H9 (cell line): ENCODE data around the gene SAA4. TPM values are rescaled to one million over a fixed set of nuclear protein-coding genes. Genes with fewer than 3 reads are reported as not detected.
"Not testable (repeated sequence)": the region's sequence is repeated elsewhere in the genome, so short reads cannot be mapped to it uniquely, and the experiment has no call there.

ENCODE experiments used
- DNase-seq: peaks from one replicate; pipeline ENCODE4 v3.0.0-alpha.2; 2017
- H2AFZ ChIP-seq: one replicate; pipeline ENCODE4 v1.6.1; 2013; ENCODE audit warnings: mild to moderate bottlenecking, low read length, control low read depth, moderate library complexity
- H2AK5ac ChIP-seq: 2 replicates; pipeline ENCODE4 v1.6.1; 2013; ENCODE audit warnings: low read length, control low read depth, mixed read lengths; ENCODE audit not compliant: insufficient read length
- H2BK120ac ChIP-seq: one replicate; pipeline ENCODE4 v1.6.1; 2013; ENCODE audit warnings: low read depth, mild to moderate bottlenecking, low read length, control low read depth, inconsistent platforms; ENCODE audit not compliant: poor library complexity, severe bottlenecking
- H2BK12ac ChIP-seq: 2 replicates; pipeline ENCODE4 v1.6.1; 2013; ENCODE audit warnings: low read length, control low read depth, mixed read lengths, low read depth; ENCODE audit not compliant: insufficient read length
- H2BK15ac ChIP-seq: 2 replicates; pipeline ENCODE4 v1.6.1; 2013; ENCODE audit warnings: low read depth, low read length, control low read depth
- H2BK20ac ChIP-seq: one replicate; pipeline ENCODE4 v1.6.1; 2013; ENCODE audit warnings: low read depth, mild to moderate bottlenecking, low read length, control low read depth, inconsistent platforms; ENCODE audit not compliant: poor library complexity, severe bottlenecking
- H2BK5ac ChIP-seq: 2 replicates; pipeline ENCODE4 v1.6.1; 2013; ENCODE audit warnings: low read length, control low read depth, mixed read lengths; ENCODE audit not compliant: insufficient read length
- H3K14ac ChIP-seq: 2 replicates; pipeline ENCODE4 v1.6.1; 2013; ENCODE audit warnings: low read length, control low read depth; ENCODE audit not compliant: insufficient read depth
- H3K18ac ChIP-seq: 2 replicates; pipeline ENCODE4 v1.6.1; 2013; ENCODE audit warnings: low read depth, mild to moderate bottlenecking, mixed read lengths, low read length, control low read depth; ENCODE audit not compliant: insufficient read length
- H3K23ac ChIP-seq: 2 replicates; pipeline ENCODE4 v1.6.1; 2013; ENCODE audit warnings: low read length, control low read depth, mixed read lengths, low read depth; ENCODE audit not compliant: insufficient read length
- H3K23me2 ChIP-seq: 2 replicates; pipeline ENCODE4 v1.6.1; 2013; ENCODE audit warnings: low read depth, mild to moderate bottlenecking, mixed read lengths, low read length, control low read depth; ENCODE audit not compliant: insufficient read length, poor library complexity, severe bottlenecking
- H3K27ac ChIP-seq: 2 replicates; pipeline ENCODE4 v1.5.1; 2013; ENCODE audit warnings: low read length, control low read depth, mixed read lengths, low read depth; ENCODE audit not compliant: insufficient read length
- H3K27me3 ChIP-seq: 2 replicates; pipeline ENCODE4 v1.6.1; 2013; ENCODE audit warnings: low read length, control low read depth, inconsistent platforms; ENCODE audit not compliant: insufficient read depth
- H3K4ac ChIP-seq: 2 replicates; pipeline ENCODE4 v1.6.1; 2013; ENCODE audit warnings: low read depth, mild to moderate bottlenecking, control low read depth, inconsistent platforms, low read length, moderate library complexity
- H3K4me1 ChIP-seq: 2 replicates; pipeline ENCODE4 v1.6.1; 2013; ENCODE audit warnings: low read length, control low read depth, inconsistent platforms; ENCODE audit not compliant: insufficient read depth
- H3K4me2 ChIP-seq: 2 replicates; pipeline ENCODE4 v1.6.1; 2013; ENCODE audit warnings: low read length, control low read depth, mixed read lengths; ENCODE audit not compliant: insufficient read length, insufficient read depth
- H3K56ac ChIP-seq: 2 replicates; pipeline ENCODE4 v1.6.1; 2013; ENCODE audit warnings: low read depth, mild to moderate bottlenecking, mixed read lengths, low read length, control low read depth; ENCODE audit not compliant: insufficient read length
- H3K79me1 ChIP-seq: 2 replicates; pipeline ENCODE4 v1.6.1; 2013; ENCODE audit warnings: low read depth, mild to moderate bottlenecking, moderate library complexity, low read length, control low read depth, inconsistent platforms; ENCODE audit not compliant: insufficient read depth, poor library complexity, severe bottlenecking
- H3K79me2 ChIP-seq: 2 replicates; pipeline ENCODE4 v1.6.1; 2013; ENCODE audit warnings: low read length, control low read depth, inconsistent platforms; ENCODE audit not compliant: insufficient read depth
- H3K9ac ChIP-seq: 2 replicates; pipeline ENCODE4 v1.6.1; 2013; ENCODE audit warnings: low read length, control low read depth, mixed read lengths; ENCODE audit not compliant: insufficient read length; ENCODE audit errors: extremely low read depth
- H3K9me3 ChIP-seq: one replicate; pipeline ENCODE4 v1.6.1; 2013; ENCODE audit warnings: low read depth, low read length, inconsistent platforms; ENCODE audit not compliant: control insufficient read depth
- H3T11ph ChIP-seq: one replicate; pipeline ENCODE4 v1.6.1; 2013; ENCODE audit warnings: mild to moderate bottlenecking, low read length, control low read depth, inconsistent platforms
- H4K20me1 ChIP-seq: one replicate; pipeline ENCODE4 v1.6.1; 2013; ENCODE audit not compliant: control insufficient read depth, insufficient read length, insufficient read depth
- H4K5ac ChIP-seq: 2 replicates; pipeline ENCODE4 v1.6.1; 2013; ENCODE audit warnings: low read depth, mild to moderate bottlenecking, mixed read lengths, low read length, control low read depth; ENCODE audit not compliant: insufficient read length
- H4K8ac ChIP-seq: replicated peaks from 2 replicates; pipeline ENCODE4 v1.6.1; 2013; ENCODE audit warnings: low read length, control low read depth, mixed read lengths, low read depth; ENCODE audit not compliant: insufficient read length
- H4K91ac ChIP-seq: 2 replicates; pipeline ENCODE4 v1.6.1; 2013; ENCODE audit warnings: low read depth, mild to moderate bottlenecking, moderate library complexity, mixed read lengths, low read length, control low read depth; ENCODE audit not compliant: insufficient read length
- H3K27ac Mint-ChIP-seq, 3 experiments: 2 replicates in 2 of 3; 3 replicates in 1 of 3; pipeline ENCODE4 v1.8.0; 2020 to 2021; ENCODE audit warnings: mixed read lengths in 3 of 3, mild to moderate bottlenecking in 1 of 3, moderate library complexity in 1 of 3
- H3K27me3 Mint-ChIP-seq: 2 replicates; pipeline ENCODE4 v1.8.0; 2021; ENCODE audit warnings: low read depth, mild to moderate bottlenecking, moderate library complexity, mixed read lengths
- H3K36me3 Mint-ChIP-seq, 3 experiments: 2 replicates in 2 of 3; 3 replicates in 1 of 3; pipeline ENCODE4 v1.8.0; 2020 to 2021; ENCODE audit warnings: low read depth in 3 of 3, mixed read lengths in 3 of 3; ENCODE audit not compliant: insufficient read depth in 1 of 3
- H3K4me1 Mint-ChIP-seq, 2 experiments: 2 replicates each; pipeline ENCODE4 v1.8.0; 2020; ENCODE audit warnings: mixed read lengths in 2 of 2
- H3K4me3 Mint-ChIP-seq, 2 experiments: 2 replicates in 1 of 2; 3 replicates in 1 of 2; pipeline ENCODE4 v1.8.0; 2020 to 2021; ENCODE audit warnings: mild to moderate bottlenecking in 2 of 2, mixed read lengths in 2 of 2, moderate library complexity in 1 of 2
- H3K9me3 Mint-ChIP-seq, 2 experiments: 2 replicates in 1 of 2; 3 replicates in 1 of 2; pipeline ENCODE4 v1.8.0; 2020; ENCODE audit warnings: mild to moderate bottlenecking in 2 of 2, mixed read lengths in 2 of 2, moderate library complexity in 1 of 2
- WGBS: extraction: QIAGEN DNeasy Blood & Tissue Kit; methylation state at CpG from one replicate; pipeline ENCODE4 v1.1.7; 2013; ENCODE audit warnings: missing lambda C conversion rate, low lambda C conversion rate, mixed read lengths; ENCODE audit not compliant: insufficient read length; ENCODE audit errors: extremely low coverage; 5-methylcytosine and 5-hydroxymethylcytosine counted together
- total RNA-seq: library from RNA; stranded (reverse); gene quantifications from 2 replicates; pipeline ENCODE4 v1.2.1, GENCODE V29; 2021
- TF ChIP-seq, protein P1 (sequence below): fragments of 200-600 bp; sonication (generic); conservative IDR thresholded peaks from 3 replicates; pipeline ENCODE4 v1.8.0; 2021; ENCODE audit warnings: antibody characterized with exemption, mild to moderate bottlenecking

SAA4 gene
- total RNA-seq, 1 experiment from 2014 or later: not detected

- Mint-ChIP-seq H3K4me3 (no peak within 1 kb of the TSS), H3K36me3 (peaks cover 0 to 1% (median 0%) of the 10 kb centered on the region in 3 experiments; a peak in 1 of 7 replicates), H3K4me1 (peaks cover 0 to 2% of the 10 kb centered on the region in 2 experiments; a peak in 1 of 4 replicates), H3K9me3 (peaks cover 4% of the 10 kb centered on the region in 2 experiments), H3K27ac (peak within 1 kb of the TSS in 1 of 3 experiments; percentile 77; a peak in 2 of 7 replicates), H3K27me3 (no peaks in the 10 kb centered on the region; the same call in 1 of the 2 replicates)
- H3K4ac ChIP-seq: no peak within 1 kb of the TSS
- no peak within 1 kb of the TSS for H2BK5ac ChIP-seq
- no peak within 1 kb of the TSS for H2AK5ac ChIP-seq
- H3K9ac ChIP-seq: no peak within 1 kb of the TSS
- no peak within 1 kb of the TSS for H3K27ac ChIP-seq
- WGBS: no CpG with 5 or more reads among the region's 5 CpGs
- H3T11ph ChIP-seq: no peak within 1 kb of the TSS
- no peak within 1 kb of the TSS for H2BK120ac ChIP-seq
- H3K4me1 ChIP-seq: no peaks in the 10 kb centered on the region
- no peaks in the 10 kb centered on the region for H3K27me3 ChIP-seq
- H4K8ac ChIP-seq: no peak within 1 kb of the TSS
- H3K9me3 ChIP-seq: no peaks in the 10 kb centered on the region
- H2BK20ac ChIP-seq: no peak within 1 kb of the TSS
- no peak within 1 kb of the TSS for H4K91ac ChIP-seq
- no peaks in the 10 kb centered on the region for H3K79me1 ChIP-seq
- no peak within 1 kb of the TSS for H2BK15ac ChIP-seq
- no peak within 1 kb of the TSS for H3K18ac ChIP-seq
- H3K79me2 ChIP-seq: no peaks in the 10 kb centered on the region
- H2AFZ ChIP-seq: no peak within 1 kb of the TSS
- H4K20me1 ChIP-seq: no peaks in the 10 kb centered on the region
- H4K5ac ChIP-seq: no peak within 1 kb of the TSS
- H3K23me2 ChIP-seq: no peaks in the 10 kb centered on the region
- H3K4me2 ChIP-seq: no peak within 1 kb of the TSS
- no peak within 1 kb of the TSS for H2BK12ac ChIP-seq
- no peak for DNase-seq
- no peak within 1 kb of the TSS for H3K23ac ChIP-seq
- TF ChIP-seq, protein P1, sequence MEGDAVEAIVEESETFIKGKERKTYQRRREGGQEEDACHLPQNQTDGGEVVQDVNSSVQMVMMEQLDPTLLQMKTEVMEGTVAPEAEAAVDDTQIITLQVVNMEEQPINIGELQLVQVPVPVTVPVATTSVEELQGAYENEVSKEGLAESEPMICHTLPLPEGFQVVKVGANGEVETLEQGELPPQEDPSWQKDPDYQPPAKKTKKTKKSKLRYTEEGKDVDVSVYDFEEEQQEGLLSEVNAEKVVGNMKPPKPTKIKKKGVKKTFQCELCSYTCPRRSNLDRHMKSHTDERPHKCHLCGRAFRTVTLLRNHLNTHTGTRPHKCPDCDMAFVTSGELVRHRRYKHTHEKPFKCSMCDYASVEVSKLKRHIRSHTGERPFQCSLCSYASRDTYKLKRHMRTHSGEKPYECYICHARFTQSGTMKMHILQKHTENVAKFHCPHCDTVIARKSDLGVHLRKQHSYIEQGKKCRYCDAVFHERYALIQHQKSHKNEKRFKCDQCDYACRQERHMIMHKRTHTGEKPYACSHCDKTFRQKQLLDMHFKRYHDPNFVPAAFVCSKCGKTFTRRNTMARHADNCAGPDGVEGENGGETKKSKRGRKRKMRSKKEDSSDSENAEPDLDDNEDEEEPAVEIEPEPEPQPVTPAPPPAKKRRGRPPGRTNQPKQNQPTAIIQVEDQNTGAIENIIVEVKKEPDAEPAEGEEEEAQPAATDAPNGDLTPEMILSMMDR: no peak
- no peak within 1 kb of the TSS for H3K56ac ChIP-seq
- no peak within 1 kb of the TSS for H3K14ac ChIP-seq
Measured at GRCh38 chr11:18248561-18248960, 12.0 kb upstream of the SAA4 start, which contains the start of gene SAA2. TSS of gene SAA2 (minus strand) at chr11:18248668. CDS start at chr11:18248011, 657 bp downstream.

- H3K27ac Mint-ChIP-seq: not testable (repeated sequence)
Measured at GRCh38 chr11:18247191-18247581, 10.6 kb upstream of the SAA4 start.

More at GRCh38 chr11:18247191-18247581, 10.6 kb upstream of the SAA4 start:
- not testable (repeated sequence) for H2BK12ac ChIP-seq, H3K27me3 ChIP-seq, H3K79me1 ChIP-seq, H4K8ac ChIP-seq, H4K20me1 ChIP-seq, H4K91ac ChIP-seq, H2BK15ac ChIP-seq, H3K4me1 Mint-ChIP-seq, H3K14ac ChIP-seq, H3K23me2 ChIP-seq, H3K27me3 Mint-ChIP-seq, H3K23ac ChIP-seq, H3K4ac ChIP-seq, H3K56ac ChIP-seq, H2BK20ac ChIP-seq, H4K5ac ChIP-seq, H3K27ac ChIP-seq, H2AK5ac ChIP-seq, H3T11ph ChIP-seq, DNase-seq, H3K18ac ChIP-seq, H3K9me3 ChIP-seq, H2AFZ ChIP-seq, H3K4me1 ChIP-seq, H3K4me2 ChIP-seq, H3K9ac ChIP-seq, H3K4me3 Mint-ChIP-seq, H2BK120ac ChIP-seq, H2BK5ac ChIP-seq, H3K79me2 ChIP-seq, H3K36me3 Mint-ChIP-seq
- H3K9me3 Mint-ChIP-seq: peaks cover 6 to 13% of the 10 kb centered on the region in 2 experiments
- WGBS: no CpG with 5 or more reads among the region's 6 CpGs
